Thoracic aorta (tissue), 2 donors: ENCODE results near the gene B2M. TPM values are rescaled to one million over a fixed set of nuclear protein-coding genes. Genes with fewer than 3 reads are reported as not detected.

ENCODE experiments used
- ATAC-seq: fragments of 150-250 bp; one replicate; pipeline ENCODE4 v1.8.0; 2017; ENCODE audit warnings: low read depth; ENCODE audit not compliant: insufficient number of reproducible peaks, low FRiP score
- DNase-seq: peaks from one replicate; pipeline ENCODE4 v3.0.0-alpha.2; 2020; ENCODE audit warnings: low spot score
- H3K27ac ChIP-seq, 2 donors: fragments of 200-600 bp; sonication (generic); 1 replicate in 1 of 2; 2 replicates in 1 of 2; pipeline ENCODE4 v1.5.1; 2016; ENCODE audit warnings: mild to moderate bottlenecking in 2 of 2, moderate library complexity in 2 of 2
- H3K27me3 ChIP-seq: fragments of 200-600 bp; sonication (generic); replicated peaks from 2 replicates; pipeline ENCODE4 v1.6.0; 2016; ENCODE audit warnings: mild to moderate bottlenecking; ENCODE audit not compliant: insufficient read depth
- H3K36me3 ChIP-seq: fragments of 200-600 bp; sonication (generic); one replicate; pipeline ENCODE4 v1.5.1; 2016
- H3K4me1 ChIP-seq, 2 donors: fragments of 200-600 bp; sonication (generic); 1 replicate in 1 of 2; 2 replicates in 1 of 2; pipeline versions ENCODE4 v1.5.1 to v1.6.0; 2016; ENCODE audit warnings: low read depth in 2 of 2, mild to moderate bottlenecking in 1 of 2; ENCODE audit not compliant: control insufficient read depth in 1 of 2
- H3K4me3 ChIP-seq: fragments of 200-600 bp; sonication (generic); 2 replicates; pipeline ENCODE4 v1.5.1; 2016; ENCODE audit warnings: mild to moderate bottlenecking
- H3K9me3 ChIP-seq: fragments of 200-600 bp; sonication (generic); 2 replicates; pipeline ENCODE4 v1.5.1; 2016
- CTCF ChIP-seq: fragments of 200-600 bp; sonication (generic); IDR thresholded peaks from one replicate; pipeline ENCODE4 v1.5.1; 2019; ENCODE audit warnings: antibody characterized with exemption
- total RNA-seq, 2 donors: library from RNA; depleted of rRNA; stranded (reverse); fragments of >200 nt; gene quantifications; one replicate each; pipeline versions ENCODE4 v1.1.0 to v1.2.3, GENCODE V29; 2016

B2M gene
- total RNA-seq, 2 donors from 2014 or later: 2,389 to 3,309 TPM

- no peaks in the 10 kb centered on the region for H3K27me3 ChIP-seq
- no peaks in the 10 kb centered on the region for H3K36me3 ChIP-seq
- no peak overlapping the region for H3K27ac ChIP-seq
- TF ChIP-seq CTCF: no peak
- H3K4me3 ChIP-seq: no peak overlapping the region
- DNase-seq (no peak), ATAC-seq (no peak)
- peaks cover 3% of the 10 kb centered on the region for H3K9me3 ChIP-seq
- H3K4me1 ChIP-seq: peaks cover 0 to 9% of the 10 kb centered on the region in 2 donors
These were observed 5.3 kb upstream of the B2M start for GRCh38 chr15:44705986-44706385.

- ATAC-seq (no peak), DNase-seq (no peak)
- H3K9me3 ChIP-seq: peaks cover 3% of the 10 kb centered on the region
- H3K36me3 ChIP-seq: no peaks in the 10 kb centered on the region
- no peak overlapping the region for H3K4me3 ChIP-seq
- H3K4me1 ChIP-seq: peaks cover 0 to 9% of the 10 kb centered on the region in 2 donors
- H3K27ac ChIP-seq: no peak overlapping the region
- TF ChIP-seq CTCF: no peak
- H3K27me3 ChIP-seq: no peaks in the 10 kb centered on the region
These were observed 4.9 kb upstream of the B2M start for GRCh38 chr15:44706401-44706800.

GRCh38 chr15:44706946-44707636 lies 4.2 kb upstream of the B2M start:
- ATAC-seq (no peak), DNase-seq (no peak)
- Histone ChIP-seq H3K36me3 (no peaks in the 10 kb centered on the region), H3K27me3 (no peaks in the 10 kb centered on the region), H3K4me3 (no peak overlapping the region), H3K9me3 (peaks cover 3% of the 10 kb centered on the region), H3K4me1 (peaks cover 0 to 9% of the 10 kb centered on the region in 2 donors), H3K27ac (no peak overlapping the region)
- TF ChIP-seq CTCF: no peak

GRCh38 chr15:44710236-44711095 lies 851 bp upstream of the B2M start:
- Histone ChIP-seq H3K27me3 (no peaks in the 10 kb centered on the region), H3K4me1 (peaks cover 13 to 33% of the 10 kb centered on the region in 2 donors), H3K9me3 (no peaks in the 10 kb centered on the region), H3K27ac (peak overlapping the region; percentile 99), H3K4me3 (peak overlapping the region; percentile 99), H3K36me3 (peaks cover under 1% of the 10 kb centered on the region)
- DNase-seq: no peak
- peak; percentile 4 for TF ChIP-seq CTCF
- no peak for ATAC-seq

- no peak for ATAC-seq
- DNase-seq: no peak
- H3K9me3 ChIP-seq: no peaks in the 10 kb centered on the region
These were observed 527 bp downstream of the B2M start for GRCh38 chr15:44711743-44712345.

More at GRCh38 chr15:44711743-44712345, 527 bp downstream of the B2M start:
- peaks cover 15% of the 10 kb centered on the region for H3K36me3 ChIP-seq
- H3K27me3 ChIP-seq: no peaks in the 10 kb centered on the region
- H3K4me1 ChIP-seq: peaks cover 13 to 46% of the 10 kb centered on the region in 2 donors
- peak overlapping the region; percentile 99 for H3K27ac ChIP-seq
- H3K4me3 ChIP-seq: peak overlapping the region; percentile 99
- no peak for TF ChIP-seq CTCF
